Measurements from ENCODE around the gene N4BP2L2. TPM values are rescaled to one million over a fixed set of nuclear protein-coding genes. Genes with fewer than 3 reads are reported as not detected.

The N4BP2L2 gene
- total RNA-seq, 1 experiment from 2014 or later: 44.4 TPM

GRCh38 chr13:32504263-32504662 is 34.3 kb downstream of the N4BP2L2 start:
- H3K4me1 ChIP-seq (replicated peaks): no peaks in the 10 kb centered on the region
- H3K9me3 ChIP-seq (replicated peaks): no peaks in the 10 kb centered on the region
- no peak overlapping the region for H3K4me3 ChIP-seq
- H3K27me3 ChIP-seq (replicated peaks): no peaks in the 10 kb centered on the region
- H3K27ac ChIP-seq: no peak overlapping the region
- H3K36me3 ChIP-seq: no peaks in the 10 kb centered on the region
- no peak for DNase-seq (ENCODE audit: low read depth in 1 of 2, low spot score in 2 of 2)

DNA sequence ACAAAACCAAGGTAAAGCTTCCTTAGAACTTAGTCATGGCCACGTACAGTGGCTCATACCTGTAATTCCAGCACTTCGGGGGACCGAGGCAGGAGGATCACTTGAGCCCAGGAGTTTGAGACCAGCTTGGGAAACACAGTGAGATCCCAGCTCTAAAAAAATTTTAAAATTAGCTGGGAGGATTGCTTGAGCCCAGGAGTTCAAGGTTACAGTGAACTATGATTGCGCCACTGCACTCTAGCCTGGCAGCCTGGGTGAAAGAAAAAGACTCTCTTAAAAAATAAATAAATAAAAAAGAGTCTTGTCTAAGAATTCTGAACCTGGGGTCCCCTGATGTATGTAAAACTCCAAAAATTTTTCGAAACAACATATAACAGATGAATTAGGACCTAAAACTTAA is 34.9 kb downstream of the N4BP2L2 start:
- H3K27ac ChIP-seq: no peak overlapping the region
- H3K4me3 ChIP-seq: no peak overlapping the region
- H3K27me3 ChIP-seq (replicated peaks): no peaks in the 10 kb centered on the region
- H3K4me1 ChIP-seq (replicated peaks): no peaks in the 10 kb centered on the region
- no peaks in the 10 kb centered on the region for H3K9me3 ChIP-seq (replicated peaks)
- DNase-seq (ENCODE audit: low read depth in 1 of 2, low spot score in 2 of 2): no peak
- no peaks in the 10 kb centered on the region for H3K36me3 ChIP-seq

GRCh38 chr13:32501064-32501463 is 37.5 kb downstream of the N4BP2L2 start:
- Histone ChIP-seq H3K9me3 (replicated peaks) (no peaks in the 10 kb centered on the region), H3K4me1 (replicated peaks) (no peaks in the 10 kb centered on the region), H3K36me3 (no peaks in the 10 kb centered on the region), H3K27ac (no peak overlapping the region), H3K27me3 (replicated peaks) (no peaks in the 10 kb centered on the region), H3K4me3 (no peak overlapping the region)
- DNase-seq (ENCODE audit: low read depth in 1 of 2, low spot score in 2 of 2): no peak

GRCh38 chr13:32499538-32500210 is 38.9 kb downstream of the N4BP2L2 start:
- Histone ChIP-seq H3K4me1 (replicated peaks) (no peaks in the 10 kb centered on the region), H3K27ac (no peak overlapping the region), H3K27me3 (replicated peaks) (no peaks in the 10 kb centered on the region), H3K36me3 (no peaks in the 10 kb centered on the region), H3K4me3 (no peak overlapping the region), H3K9me3 (replicated peaks) (no peaks in the 10 kb centered on the region)
- DNase-seq (ENCODE audit: low read depth in 1 of 2, low spot score in 2 of 2): no peak

- Histone ChIP-seq H3K9me3 (replicated peaks) (no peaks in the 10 kb centered on the region), H3K36me3 (no peaks in the 10 kb centered on the region), H3K4me3 (no peak overlapping the region), H3K27ac (no peak overlapping the region), H3K27me3 (replicated peaks) (no peaks in the 10 kb centered on the region), H3K4me1 (replicated peaks) (no peaks in the 10 kb centered on the region)
- no peak for DNase-seq (ENCODE audit: low read depth in 1 of 2, low spot score in 2 of 2)
Observed at GRCh38 chr13:32497589-32497988, 41.0 kb downstream of the N4BP2L2 start.

DNA sequence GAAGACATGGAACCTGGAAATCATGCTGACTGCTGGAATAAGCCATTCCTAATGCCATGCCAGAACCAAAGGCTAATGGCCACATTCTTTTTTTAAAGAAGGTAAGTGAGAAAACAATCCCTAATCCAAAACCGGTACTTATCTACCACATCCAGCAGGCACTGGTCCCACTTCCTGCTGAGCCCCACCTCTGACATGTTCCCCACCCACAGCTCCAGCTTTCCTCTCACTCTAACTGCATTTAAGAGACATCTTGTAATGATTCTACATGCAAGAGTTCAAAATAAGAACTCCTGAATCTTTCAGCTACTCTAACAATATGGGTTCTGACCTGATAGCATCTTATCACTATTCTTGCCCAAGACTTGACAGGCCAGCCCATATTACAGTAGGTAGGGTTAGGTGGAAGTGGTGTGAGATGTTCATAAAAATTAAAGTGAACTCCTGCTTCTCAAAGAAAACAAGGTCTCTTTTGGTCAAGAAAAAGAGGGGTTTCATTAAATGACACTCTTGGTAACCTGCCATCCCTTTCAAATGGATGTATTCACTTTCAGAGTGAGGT is 41.9 kb downstream of the N4BP2L2 start:
- Histone ChIP-seq H3K27me3 (replicated peaks) (no peaks in the 10 kb centered on the region), H3K27ac (no peak overlapping the region), H3K4me1 (replicated peaks) (no peaks in the 10 kb centered on the region), H3K9me3 (replicated peaks) (no peaks in the 10 kb centered on the region), H3K4me3 (no peak overlapping the region), H3K36me3 (no peaks in the 10 kb centered on the region)
- no peak for DNase-seq (ENCODE audit: low read depth in 1 of 2, low spot score in 2 of 2)

- H3K27ac ChIP-seq: no peak overlapping the region
- no peak overlapping the region for H3K4me3 ChIP-seq
- H3K36me3 ChIP-seq: no peaks in the 10 kb centered on the region
- no peaks in the 10 kb centered on the region for H3K4me1 ChIP-seq (replicated peaks)
- DNase-seq (ENCODE audit: low read depth in 1 of 2, low spot score in 2 of 2): no peak
- no peaks in the 10 kb centered on the region for H3K27me3 ChIP-seq (replicated peaks)
- H3K9me3 ChIP-seq (replicated peaks): no peaks in the 10 kb centered on the region
Observed at GRCh38 chr13:32495841-32496240, 42.8 kb downstream of the N4BP2L2 start.

DNA sequence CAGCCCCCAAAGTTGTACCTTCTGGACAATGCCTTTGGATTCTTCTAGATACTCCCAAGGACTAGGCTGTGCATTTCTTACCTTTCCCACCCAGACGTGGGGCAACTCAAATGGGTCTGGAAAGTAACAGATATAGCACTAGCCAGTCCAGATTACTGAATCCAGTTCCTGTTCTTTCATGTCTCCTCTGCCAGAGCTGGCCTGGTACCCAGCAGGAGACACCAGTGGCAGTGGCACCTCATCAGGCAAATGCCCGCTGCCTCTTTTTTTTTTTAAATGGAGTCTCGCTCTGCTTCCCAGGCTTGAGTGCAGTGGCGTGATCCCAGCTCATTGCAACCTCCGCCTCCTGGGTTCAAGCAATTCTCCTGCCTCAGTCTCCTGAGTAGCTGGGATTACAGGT is 43.2 kb downstream of the N4BP2L2 start:
- no peaks in the 10 kb centered on the region for H3K36me3 ChIP-seq
- no peaks in the 10 kb centered on the region for H3K27me3 ChIP-seq (replicated peaks)
- H3K27ac ChIP-seq: no peak overlapping the region

DNA sequence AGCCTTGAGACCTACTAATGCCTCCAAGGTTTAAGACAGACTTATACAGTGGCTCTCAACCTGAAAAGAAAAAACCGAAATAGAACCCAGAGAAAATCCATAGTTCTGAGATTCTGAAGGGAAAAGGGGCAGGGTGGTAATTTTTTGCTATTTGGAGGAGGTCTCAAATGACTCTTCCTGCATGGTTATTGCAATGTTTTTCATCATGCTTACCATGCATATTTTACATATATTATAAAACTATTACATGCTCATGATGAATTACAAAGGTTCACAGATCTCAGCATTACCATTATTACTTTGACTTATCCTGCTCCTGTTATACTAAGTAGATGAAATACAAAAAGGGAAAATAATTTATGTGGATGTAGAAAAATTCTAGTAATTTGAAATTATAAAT is 47.6 kb downstream of the N4BP2L2 start:
- Histone ChIP-seq H3K4me3 (no peak overlapping the region), H3K9me3 (replicated peaks) (no peaks in the 10 kb centered on the region), H3K36me3 (no peaks in the 10 kb centered on the region), H3K27ac (no peak overlapping the region), H3K27me3 (replicated peaks) (no peaks in the 10 kb centered on the region), H3K4me1 (replicated peaks) (no peaks in the 10 kb centered on the region)
- DNase-seq (ENCODE audit: low read depth in 1 of 2, low spot score in 2 of 2): no peak

More for the DNA sequence above, 43.2 kb downstream of the N4BP2L2 start:
- Histone ChIP-seq H3K4me1 (replicated peaks) (no peaks in the 10 kb centered on the region), H3K9me3 (replicated peaks) (no peaks in the 10 kb centered on the region), H3K4me3 (no peak overlapping the region)
- DNase-seq (ENCODE audit: low read depth in 1 of 2, low spot score in 2 of 2): no peak

GRCh38 chr13:32476892-32477291 is 61.7 kb downstream of the N4BP2L2 start:
- DNase-seq (ENCODE audit: low read depth in 1 of 2, low spot score in 2 of 2): no peak
- Histone ChIP-seq H3K27me3 (replicated peaks) (no peaks in the 10 kb centered on the region), H3K9me3 (replicated peaks) (no peaks in the 10 kb centered on the region), H3K4me3 (no peak overlapping the region), H3K4me1 (replicated peaks) (no peaks in the 10 kb centered on the region), H3K36me3 (no peaks in the 10 kb centered on the region), H3K27ac (no peak overlapping the region)

DNA sequence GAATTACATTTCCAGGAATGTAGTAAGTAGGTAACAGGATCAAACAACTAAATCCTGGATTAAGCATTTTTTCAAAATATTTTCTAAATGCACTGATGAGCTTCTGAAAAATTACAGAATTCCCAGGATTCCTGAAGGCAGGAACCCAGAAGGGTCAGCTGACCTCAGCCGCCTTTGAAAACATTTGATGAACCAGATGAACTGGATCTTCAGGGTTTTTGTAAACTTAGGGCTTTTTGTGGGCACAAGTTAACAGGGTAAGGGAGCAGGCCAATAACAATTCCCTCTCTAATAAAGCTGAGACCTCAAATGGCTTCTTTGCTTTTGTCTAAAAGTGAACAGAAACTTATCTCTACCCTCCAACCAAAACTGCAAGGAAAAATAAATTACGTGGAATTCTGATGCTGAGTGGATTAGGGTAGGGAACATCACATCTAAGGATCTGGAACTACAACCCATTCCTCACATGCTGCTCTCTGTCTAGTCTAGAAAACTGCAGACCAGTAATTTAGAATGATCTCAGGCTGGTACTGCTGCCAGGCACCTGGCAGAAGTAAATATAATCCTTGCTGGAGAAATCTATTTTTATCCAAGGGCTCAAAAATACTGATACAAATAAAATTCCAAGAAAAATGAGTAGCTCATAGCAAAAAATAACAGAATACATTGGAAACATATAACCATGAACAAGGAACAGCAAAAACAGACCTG is 62.4 kb downstream of the N4BP2L2 start:
- Histone ChIP-seq H3K4me1 (replicated peaks) (no peaks in the 10 kb centered on the region), H3K4me3 (no peak overlapping the region), H3K36me3 (no peaks in the 10 kb centered on the region), H3K27me3 (replicated peaks) (no peaks in the 10 kb centered on the region), H3K9me3 (replicated peaks) (no peaks in the 10 kb centered on the region), H3K27ac (no peak overlapping the region)
- no peak for DNase-seq (ENCODE audit: low read depth in 1 of 2, low spot score in 2 of 2)

DNA sequence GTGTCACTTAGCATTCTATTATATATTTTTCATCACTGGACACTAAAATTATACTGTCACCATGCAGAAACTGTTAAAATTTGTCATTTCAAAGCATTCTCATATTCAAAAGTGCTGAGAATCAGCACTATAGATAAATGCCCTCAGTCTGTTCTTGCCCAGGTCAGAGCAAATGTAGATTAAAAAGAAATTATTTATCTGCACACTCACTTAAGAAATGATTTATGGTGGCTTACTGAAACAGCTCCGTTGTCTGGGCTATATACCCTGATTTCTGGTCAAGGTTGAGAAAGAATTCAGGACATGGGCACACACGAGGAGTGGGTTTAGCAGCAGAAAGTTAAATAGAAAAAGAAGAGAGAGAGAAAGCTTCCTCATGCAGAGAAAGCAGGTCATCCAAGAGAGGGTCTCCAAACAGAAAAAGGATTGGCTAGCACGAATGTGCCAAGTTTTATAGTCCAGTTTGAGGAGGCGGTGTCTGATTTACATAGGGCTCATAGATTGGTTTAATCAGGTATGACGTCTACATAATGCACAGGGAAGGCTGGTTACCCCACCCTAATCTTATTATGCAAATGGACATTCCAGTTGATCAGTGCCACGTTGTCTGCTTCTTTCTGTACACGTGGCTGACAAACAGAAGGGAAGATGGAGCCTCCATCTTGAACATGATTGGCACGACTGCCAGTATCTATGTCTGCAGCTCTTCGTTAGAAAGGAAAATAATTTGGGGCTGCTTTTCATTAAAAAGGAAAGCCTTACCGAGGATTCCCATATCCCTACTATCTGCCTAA is 63.4 kb downstream of the N4BP2L2 start:
- DNase-seq (ENCODE audit: low read depth in 1 of 2, low spot score in 2 of 2): no peak
- Histone ChIP-seq H3K4me3 (no peak overlapping the region), H3K27me3 (replicated peaks) (no peaks in the 10 kb centered on the region), H3K9me3 (replicated peaks) (no peaks in the 10 kb centered on the region), H3K27ac (no peak overlapping the region), H3K4me1 (replicated peaks) (no peaks in the 10 kb centered on the region), H3K36me3 (no peaks in the 10 kb centered on the region)

GRCh38 chr13:32473650-32474049 is 64.9 kb downstream of the N4BP2L2 start:
- H3K27me3 ChIP-seq (replicated peaks): no peaks in the 10 kb centered on the region
- no peak overlapping the region for H3K4me3 ChIP-seq
- H3K27ac ChIP-seq: no peak overlapping the region
- H3K36me3 ChIP-seq: no peaks in the 10 kb centered on the region
- no peaks in the 10 kb centered on the region for H3K4me1 ChIP-seq (replicated peaks)
- no peaks in the 10 kb centered on the region for H3K9me3 ChIP-seq (replicated peaks)
- no peak for DNase-seq (ENCODE audit: low read depth in 1 of 2, low spot score in 2 of 2)

DNA sequence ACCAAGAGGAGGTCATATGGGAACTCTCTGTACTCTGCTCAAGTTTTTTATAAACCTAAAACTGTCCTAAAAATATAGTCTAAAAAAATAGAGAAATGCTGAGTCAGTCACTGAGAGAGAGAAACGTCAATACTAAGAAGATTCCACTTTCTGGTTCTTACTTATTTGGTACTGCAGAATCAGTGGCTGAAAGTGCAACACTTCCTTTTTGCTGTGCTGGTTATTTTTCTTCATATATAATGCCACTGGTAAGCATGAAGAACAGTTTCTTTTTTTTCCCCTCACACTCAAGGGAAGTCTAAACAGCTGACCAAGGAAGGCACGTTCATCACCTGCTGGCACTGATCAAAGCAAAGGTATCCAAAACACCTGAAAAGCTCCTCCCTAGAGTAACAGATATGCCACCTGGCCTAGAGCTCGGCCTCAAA is 66.4 kb downstream of the N4BP2L2 start:
- no peak for DNase-seq (ENCODE audit: low read depth in 1 of 2, low spot score in 2 of 2)
- H3K4me1 ChIP-seq (replicated peaks): no peaks in the 10 kb centered on the region
- H3K27ac ChIP-seq: no peak overlapping the region
- no peak overlapping the region for H3K4me3 ChIP-seq
- no peaks in the 10 kb centered on the region for H3K9me3 ChIP-seq (replicated peaks)
- no peaks in the 10 kb centered on the region for H3K27me3 ChIP-seq (replicated peaks)
- no peaks in the 10 kb centered on the region for H3K36me3 ChIP-seq

All from SJSA1 (cell line).